Glomerular endothelial cell (primary cell): ENCODE data around the gene MOB3A. TPM values are rescaled to one million over a fixed set of nuclear protein-coding genes. Genes with fewer than 3 reads are reported as not detected.
"Not testable (repeated sequence)": the region's sequence is repeated elsewhere in the genome, so short reads cannot be mapped to it uniquely, and the experiment has no call there.

Experiments used
- DNase-seq: peaks from one replicate; pipeline ENCODE4 v3.0.0-alpha.2; 2011; ENCODE audit warnings: low read depth, low spot score; ENCODE audit errors: extremely low read depth
- total RNA-seq: library from RNA; depleted of rRNA; stranded (reverse); fragments of >200 nt; gene quantifications from 2 replicates; pipeline ENCODE4 v1.2.3, GENCODE V29; 2015

Gene MOB3A
- total RNA-seq, 1 donor from 2014 or later, result 60.3 TPM

GRCh38 chr19:2037651-2038255 is 58.4 kb downstream of the MOB3A start:
- DNase-seq, result no peak

DNA sequence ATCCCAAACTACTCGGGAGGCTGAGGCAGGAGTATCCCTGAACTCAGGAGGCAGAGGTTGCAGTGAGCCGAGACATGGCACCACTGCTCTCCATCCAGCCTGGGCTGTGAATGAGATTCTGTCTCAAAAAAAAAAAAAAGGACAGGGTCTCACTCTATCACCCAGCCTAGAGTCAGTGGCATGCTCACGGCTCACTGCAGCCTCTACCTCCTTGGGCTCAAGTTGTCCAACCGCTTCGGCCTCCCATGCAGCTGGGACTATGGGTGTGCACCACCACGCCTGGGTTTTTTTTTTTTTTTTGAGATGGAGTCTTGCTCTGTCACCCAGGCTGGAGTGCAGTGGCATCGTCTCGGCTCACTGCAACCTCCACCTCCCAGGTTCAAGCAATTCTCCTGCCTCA is 59.7 kb downstream of the MOB3A start:
- DNase-seq, result no peak

- DNase-seq, result no peak
These were observed 60.5 kb downstream of the MOB3A start for GRCh38 chr19:2035590-2035991.

DNA sequence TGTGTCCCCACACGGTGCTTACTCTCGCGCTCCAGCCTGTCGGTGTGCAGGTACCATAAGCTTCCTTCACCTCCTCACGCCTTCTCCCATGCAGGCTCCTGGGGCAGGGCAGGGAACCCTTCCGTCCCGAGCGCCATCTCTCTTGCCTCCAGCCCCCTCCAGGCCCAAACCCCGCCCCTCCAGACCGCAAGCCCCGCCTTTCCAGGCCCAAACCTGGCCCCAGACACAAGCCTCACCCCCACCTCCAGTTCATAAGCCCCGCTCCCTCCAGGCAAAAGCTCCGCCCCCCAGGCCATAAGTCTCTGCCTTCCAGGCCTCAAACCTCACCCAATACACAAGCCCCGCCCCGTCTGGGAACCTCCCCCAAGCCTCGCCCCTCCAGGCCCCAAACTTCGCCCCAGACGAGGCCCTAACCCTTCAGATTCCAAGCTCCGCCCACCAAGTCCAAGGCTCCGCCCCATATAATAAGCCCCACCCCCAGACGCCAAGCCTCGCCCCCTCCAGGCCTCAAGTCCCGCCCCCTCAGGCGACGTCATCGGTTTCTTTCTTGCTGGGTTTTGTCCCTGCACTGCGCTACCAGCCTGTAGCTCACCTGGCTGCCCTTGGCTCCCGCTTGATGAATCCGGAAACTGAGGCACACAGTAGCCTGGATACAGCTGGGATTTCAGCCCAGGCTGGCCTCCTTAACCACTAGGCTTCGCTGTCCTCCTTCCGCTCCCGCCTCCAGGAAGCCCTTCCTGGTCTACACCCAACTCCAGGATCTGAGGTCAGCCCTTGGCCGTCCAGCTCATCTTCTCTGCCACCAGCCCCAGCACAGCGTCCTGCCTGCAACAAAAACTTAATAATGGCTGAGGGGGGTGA is 61.2 kb downstream of the MOB3A start:
- DNase-seq, result no peak

DNA sequence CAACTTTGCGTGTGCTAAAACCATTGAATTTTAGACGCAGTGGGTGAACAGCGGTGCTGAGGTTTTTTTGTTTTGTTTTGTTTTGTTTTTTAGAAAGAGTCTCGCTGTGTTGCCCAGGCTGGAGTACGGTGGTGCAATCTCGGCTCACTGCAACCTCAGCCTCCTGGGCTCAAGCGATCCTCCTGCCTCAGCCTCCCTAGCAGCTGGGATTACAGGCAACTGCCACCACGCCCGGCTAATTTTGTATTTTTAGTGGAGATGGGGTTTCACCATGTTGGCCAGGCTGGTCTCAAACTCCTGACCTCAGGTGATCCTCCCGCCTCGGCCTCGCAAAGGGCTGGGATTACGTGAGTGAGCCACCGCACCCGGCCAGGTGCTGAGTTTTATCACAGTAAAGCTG is 61.9 kb downstream of the MOB3A start:
- DNase-seq, result not testable (repeated sequence)

DNA sequence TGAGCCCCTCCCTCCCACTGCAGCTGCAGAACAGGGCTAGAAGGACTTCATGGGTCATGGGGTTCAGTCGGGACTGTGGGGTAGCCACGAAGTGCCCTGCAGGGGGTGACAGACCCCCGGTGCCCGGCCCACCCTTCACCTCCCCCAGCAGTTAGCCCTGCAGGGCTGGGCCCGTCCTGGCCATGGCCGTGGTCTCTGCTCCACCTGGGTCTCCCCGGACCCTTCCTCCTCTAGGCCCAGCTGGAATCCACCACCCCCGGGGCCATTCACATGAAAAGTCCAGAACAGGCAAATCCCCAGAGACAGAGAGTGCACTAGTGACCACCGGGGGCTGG is 62.3 kb downstream of the MOB3A start:
- no peak for DNase-seq

GRCh38 chr19:2033115-2033824 is 62.9 kb downstream of the MOB3A start:
- no peak for DNase-seq

- DNase-seq, result no peak
These were observed 63.7 kb downstream of the MOB3A start for GRCh38 chr19:2032296-2032941.

DNA sequence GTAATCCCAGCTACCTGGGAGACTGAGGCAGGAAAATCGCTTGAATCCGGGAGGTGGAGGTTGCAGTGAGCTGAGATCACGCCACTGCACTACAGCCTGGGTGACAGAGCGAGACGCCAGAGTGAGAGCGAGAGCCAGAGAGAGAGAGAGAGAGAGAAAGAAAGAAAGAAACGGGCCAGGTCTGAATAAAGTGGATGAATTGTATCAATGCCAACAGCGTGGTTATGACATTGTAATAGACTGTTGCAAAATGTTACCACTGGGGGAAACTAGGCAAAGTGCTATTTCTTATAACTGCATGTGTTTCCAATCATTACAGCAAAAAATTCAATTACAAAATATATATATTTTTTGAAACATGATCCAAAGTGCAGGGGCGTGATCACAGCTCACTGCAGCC is 68.8 kb downstream of the MOB3A start:
- DNase-seq, result no peak

GRCh38 chr19:2026770-2027169 is 69.4 kb downstream of the MOB3A start:
- no peak for DNase-seq

- DNase-seq, result no peak
These were observed 73.8 kb downstream of the MOB3A start for GRCh38 chr19:2022289-2022688.

- no peak for DNase-seq
These were observed 74.5 kb downstream of the MOB3A start for GRCh38 chr19:2021453-2022140.

Other genes with a start within 250 kb of the MOB3A start
- gene REXO1, start 247.8 kb downstream of the MOB3A start, total RNA-seq, result 19.2 and 40.0 TPM in 2 replicates
- gene KLF16, start 232.7 kb downstream of the MOB3A start, total RNA-seq, result 25.1 and 35.6 TPM in 2 replicates
- 188 and 224 TPM in 2 replicates for gene ABHD17A, start 210.8 kb downstream of the MOB3A start, total RNA-seq
- gene ADAT3, start 190.9 kb downstream of the MOB3A start, total RNA-seq, result 4.8 and 8.2 TPM in 2 replicates
- 115 and 140 TPM in 2 replicates for gene SCAMP4, start 190.9 kb downstream of the MOB3A start, total RNA-seq
- 63.8 and 102 TPM in 2 replicates for gene CSNK1G2, start 155.2 kb downstream of the MOB3A start, total RNA-seq
- 80.6 and 82.3 TPM in 2 replicates for gene BTBD2, start 80.6 kb downstream of the MOB3A start, total RNA-seq
- gene MKNK2, start 45.1 kb downstream of the MOB3A start, total RNA-seq, result 113 TPM in 2 replicates
- gene IZUMO4, start 589 bp upstream of the MOB3A start, total RNA-seq, result 0.99 and 6.6 TPM in 2 replicates
- gene AP3D1, start 55.2 kb upstream of the MOB3A start, total RNA-seq, result 128 and 195 TPM in 2 replicates
- gene DOT1L, start 67.6 kb upstream of the MOB3A start, total RNA-seq, result 10.9 and 25.5 TPM in 2 replicates
- gene PLEKHJ1, start 140.0 kb upstream of the MOB3A start, total RNA-seq, result 68.1 and 69.8 TPM in 2 replicates
- 45.9 and 90.2 TPM in 2 replicates for gene SF3A2, start 140.5 kb upstream of the MOB3A start, total RNA-seq
- gene AMH, start 153.0 kb upstream of the MOB3A start, total RNA-seq, result 1.4 and 2.1 TPM in 2 replicates
- 0.23 and 0.48 TPM in 2 replicates for gene JSRP1, start 160.1 kb upstream of the MOB3A start, total RNA-seq
- 0.05 TPM in 1 of 2 replicates, not detected in the other for gene PEAK3, start 185.8 kb upstream of the MOB3A start, total RNA-seq
- gene LINGO3, start 211.8 kb upstream of the MOB3A start, total RNA-seq, result not detected in 2 replicates
- gene LSM7, start 232.3 kb upstream of the MOB3A start, total RNA-seq, result 128 and 231 TPM in 2 replicates
- gene SPPL2B, start 232.4 kb upstream of the MOB3A start, total RNA-seq, result 32.5 and 58.5 TPM in 2 replicates